GM21528 (cell line): Measurements from ENCODE around the gene FAM228B.

Experiments used
- ATAC-seq: cut with Tn5 transposase; IDR thresholded peaks from one replicate; pipeline ENCODE4 v1.9.1; 2021; ENCODE audit warnings: mild to moderate bottlenecking, moderate library complexity; ENCODE audit not compliant: unreplicated experiment, low FRiP score

Gene FAM228B

GRCh38 chr2:24152413-24153197 is 29.3 kb downstream of the FAM228B start:
- ATAC-seq = no peak

GRCh38 chr2:24153478-24153877 is 30.2 kb downstream of the FAM228B start:
- ATAC-seq = no peak

- ATAC-seq = no peak
These were observed 34.9 kb downstream of the FAM228B start for GRCh38 chr2:24158131-24158530.

- no peak for ATAC-seq
These were observed 36.4 kb downstream of the FAM228B start for GRCh38 chr2:24159708-24160107.

- no peak for ATAC-seq
These were observed 37.5 kb downstream of the FAM228B start for GRCh38 chr2:24160761-24161160.

GRCh38 chr2:24162494-24162893 is 39.2 kb downstream of the FAM228B start:
- no peak for ATAC-seq

- no peak for ATAC-seq
These were observed 39.9 kb downstream of the FAM228B start for GRCh38 chr2:24163186-24163585.

GRCh38 chr2:24163601-24164000 is 40.3 kb downstream of the FAM228B start:
- ATAC-seq = no peak

GRCh38 chr2:24164416-24164973 is 41.2 kb downstream of the FAM228B start:
- no peak for ATAC-seq

- no peak for ATAC-seq
These were observed 45.8 kb downstream of the FAM228B start for GRCh38 chr2:24169023-24169422.

- ATAC-seq = no peak
These were observed 51.6 kb downstream of the FAM228B start, which contains the start of gene FAM228A for GRCh38 chr2:24174851-24175277. Gene FAM228A (plus strand): TSS chr2:24175053. CDS start chr2:24175481, 428 bp downstream.

GRCh38 chr2:24175631-24176187 is 52.4 kb downstream of the FAM228B start:
- ATAC-seq = no peak

- ATAC-seq = no peak
These were observed 53.1 kb downstream of the FAM228B start for GRCh38 chr2:24176326-24176725.

- ATAC-seq = no peak
These were observed 56.4 kb downstream of the FAM228B start for GRCh38 chr2:24179683-24180082.

- ATAC-seq = no peak
These were observed 58.6 kb downstream of the FAM228B start for GRCh38 chr2:24181849-24182248.

GRCh38 chr2:24182507-24182906 is 59.2 kb downstream of the FAM228B start:
- no peak for ATAC-seq

- no peak for ATAC-seq
These were observed 60.2 kb downstream of the FAM228B start for GRCh38 chr2:24183366-24184069.

- ATAC-seq = no peak
These were observed 66.3 kb downstream of the FAM228B start for GRCh38 chr2:24189551-24189950.

GRCh38 chr2:24190503-24190902 is 67.2 kb downstream of the FAM228B start:
- no peak for ATAC-seq

- no peak for ATAC-seq
These were observed 67.9 kb downstream of the FAM228B start for GRCh38 chr2:24191156-24191555.

- ATAC-seq = no peak
These were observed 68.6 kb downstream of the FAM228B start for GRCh38 chr2:24191848-24192247.
